Cardiac fibroblast (primary cell): ENCODE data around the gene NT5DC4.

ENCODE experiments used
- DNase-seq, 2 donors: peaks; one replicate each; pipeline versions ENCODE4 v3.0.0 to v3.0.0-alpha.2; 2010; ENCODE audit warnings: low read depth in 2 of 2
- H3K4me3 ChIP-seq, 2 donors: replicated peaks in 1 of 2; 1 replicate in 1 of 2; 2 replicates in 1 of 2; pipeline ENCODE4 v1.5.1; 2011; ENCODE audit warnings: low read depth in 2 of 2, low read length in 2 of 2, mild to moderate bottlenecking in 2 of 2, moderate library complexity in 1 of 2
- TF ChIP-seq, protein P1 (sequence below): IDR thresholded peaks from one replicate; pipeline ENCODE4 v1.5.1; 2011; ENCODE audit warnings: low read depth, mild to moderate bottlenecking, low read length, inconsistent platforms

Gene NT5DC4

DNA sequence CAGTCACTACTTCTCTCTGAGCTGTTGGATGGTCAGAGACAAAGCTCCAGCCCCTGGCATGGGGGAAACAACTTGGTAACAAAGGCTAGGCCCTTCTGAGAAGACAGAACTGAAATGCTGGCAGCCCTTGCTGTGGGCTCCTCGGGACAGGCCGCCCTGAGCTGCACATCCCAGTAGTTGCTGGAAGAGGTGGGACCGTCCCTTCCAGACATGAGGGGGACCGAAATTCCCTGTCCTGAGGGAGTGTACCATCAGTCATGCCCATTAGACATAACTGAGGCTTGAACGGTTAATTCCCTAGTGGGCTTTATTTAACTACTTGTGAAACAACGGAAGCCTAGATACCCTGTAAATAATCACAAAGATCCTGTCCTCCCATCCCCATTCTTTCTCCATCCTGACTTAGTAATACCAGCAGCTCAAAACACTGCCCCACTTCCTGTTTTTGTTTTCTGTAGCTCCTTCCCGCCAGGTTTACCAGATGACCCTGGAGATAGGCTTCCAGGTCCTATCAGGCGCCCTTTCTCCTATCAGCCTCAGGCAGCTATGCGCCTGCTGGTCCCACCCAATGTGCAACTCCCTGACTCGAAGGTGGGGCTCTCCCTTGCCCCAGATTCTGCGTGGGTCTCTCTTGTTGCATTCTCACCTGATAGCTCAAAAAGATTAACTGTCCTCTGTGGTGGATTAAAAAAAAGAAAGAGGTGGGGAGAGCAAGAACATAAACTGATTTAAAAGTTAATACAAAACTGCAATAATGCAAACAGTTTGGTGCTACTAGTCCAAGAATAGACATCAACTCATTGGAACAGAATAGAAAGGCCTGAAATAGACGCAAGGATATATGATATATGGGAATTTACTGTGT is 37.0 kb upstream of the NT5DC4 start:
- TF ChIP-seq, protein P1, sequence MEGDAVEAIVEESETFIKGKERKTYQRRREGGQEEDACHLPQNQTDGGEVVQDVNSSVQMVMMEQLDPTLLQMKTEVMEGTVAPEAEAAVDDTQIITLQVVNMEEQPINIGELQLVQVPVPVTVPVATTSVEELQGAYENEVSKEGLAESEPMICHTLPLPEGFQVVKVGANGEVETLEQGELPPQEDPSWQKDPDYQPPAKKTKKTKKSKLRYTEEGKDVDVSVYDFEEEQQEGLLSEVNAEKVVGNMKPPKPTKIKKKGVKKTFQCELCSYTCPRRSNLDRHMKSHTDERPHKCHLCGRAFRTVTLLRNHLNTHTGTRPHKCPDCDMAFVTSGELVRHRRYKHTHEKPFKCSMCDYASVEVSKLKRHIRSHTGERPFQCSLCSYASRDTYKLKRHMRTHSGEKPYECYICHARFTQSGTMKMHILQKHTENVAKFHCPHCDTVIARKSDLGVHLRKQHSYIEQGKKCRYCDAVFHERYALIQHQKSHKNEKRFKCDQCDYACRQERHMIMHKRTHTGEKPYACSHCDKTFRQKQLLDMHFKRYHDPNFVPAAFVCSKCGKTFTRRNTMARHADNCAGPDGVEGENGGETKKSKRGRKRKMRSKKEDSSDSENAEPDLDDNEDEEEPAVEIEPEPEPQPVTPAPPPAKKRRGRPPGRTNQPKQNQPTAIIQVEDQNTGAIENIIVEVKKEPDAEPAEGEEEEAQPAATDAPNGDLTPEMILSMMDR: no peak
- DNase-seq: no peak
- H3K4me3 ChIP-seq: no peak overlapping the region

GRCh38 chr2:112684415-112684775 is 36.4 kb upstream of the NT5DC4 start:
- H3K4me3 ChIP-seq: no peak overlapping the region
- TF ChIP-seq, protein P1: no peak
- no peak for DNase-seq

DNA sequence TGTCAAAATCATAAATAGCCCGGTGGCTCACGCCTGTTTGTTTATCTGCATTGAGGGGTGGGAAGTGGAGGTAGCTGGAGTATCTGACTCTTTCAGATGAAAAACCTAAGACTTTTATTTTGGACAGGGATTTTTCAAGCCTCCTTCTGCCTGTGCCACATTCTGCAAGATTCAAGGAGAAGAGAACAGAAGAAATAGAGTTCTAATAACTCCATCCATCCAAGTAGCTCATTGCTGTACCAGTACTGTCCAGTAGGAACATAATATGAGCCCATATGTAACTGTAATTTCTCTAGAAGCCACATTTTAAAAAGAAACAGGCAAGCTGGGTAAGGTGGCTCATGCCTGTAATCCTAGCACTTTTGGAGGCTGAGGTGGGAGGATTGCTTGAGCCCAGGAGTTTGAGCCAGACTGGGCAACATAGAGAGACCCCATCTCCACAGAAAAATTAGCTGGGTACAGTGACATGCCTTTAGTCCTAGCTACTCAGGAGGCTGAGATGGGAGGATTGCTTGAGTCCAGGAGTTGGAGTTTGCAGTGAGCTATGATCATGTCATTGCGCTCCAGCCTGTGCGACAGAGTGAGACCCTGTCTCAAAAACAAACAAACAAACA is 35.4 kb upstream of the NT5DC4 start:
- TF ChIP-seq, protein P1: peak; percentile 15
- no peak overlapping the region for H3K4me3 ChIP-seq

DNA sequence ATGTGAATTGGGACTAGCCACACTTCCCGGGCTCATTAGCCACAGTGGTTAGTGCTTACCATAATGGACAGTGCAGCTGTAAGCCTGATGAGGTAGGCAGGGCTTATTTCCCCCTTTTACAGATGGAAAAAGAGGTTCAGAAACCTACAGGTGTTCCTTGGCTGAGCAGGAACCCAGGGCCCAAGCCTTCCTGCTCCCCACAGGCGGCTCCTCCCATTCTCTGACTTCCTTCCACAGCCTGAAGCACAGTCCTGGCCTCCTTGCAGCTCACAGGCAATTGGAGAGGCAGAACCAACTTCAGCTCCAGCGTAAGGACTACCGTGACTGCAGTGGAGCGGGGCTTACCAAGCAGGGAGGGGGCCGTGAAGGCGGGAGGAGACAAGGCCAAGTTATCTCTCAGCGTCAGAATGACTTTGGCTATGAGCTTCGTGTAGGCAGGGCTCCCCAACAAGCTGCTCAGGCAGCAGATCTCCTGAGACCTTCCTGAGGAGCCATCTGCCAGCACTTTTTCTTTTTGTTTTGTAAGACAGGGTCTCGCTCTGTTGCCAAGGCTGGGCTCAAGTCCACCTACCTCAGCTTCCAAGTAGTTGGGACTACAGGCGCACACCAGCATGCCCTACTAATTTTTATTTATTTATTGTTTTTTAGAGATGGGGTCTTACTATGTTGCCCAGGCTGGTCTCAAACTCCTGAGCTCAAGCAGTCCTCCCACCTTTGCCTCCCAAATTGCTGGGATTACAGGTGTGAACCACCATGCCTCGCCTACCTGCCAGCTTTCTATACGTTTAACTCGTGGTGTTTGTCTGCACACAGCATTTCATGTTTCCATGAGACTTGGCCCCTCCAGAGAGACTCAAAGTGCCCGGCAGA is 34.2 kb upstream of the NT5DC4 start:
- TF ChIP-seq, protein P1: no peak
- no peak for DNase-seq
- no peak overlapping the region for H3K4me3 ChIP-seq

More for the DNA sequence above, 35.4 kb upstream of the NT5DC4 start:
- no peak for DNase-seq

DNA sequence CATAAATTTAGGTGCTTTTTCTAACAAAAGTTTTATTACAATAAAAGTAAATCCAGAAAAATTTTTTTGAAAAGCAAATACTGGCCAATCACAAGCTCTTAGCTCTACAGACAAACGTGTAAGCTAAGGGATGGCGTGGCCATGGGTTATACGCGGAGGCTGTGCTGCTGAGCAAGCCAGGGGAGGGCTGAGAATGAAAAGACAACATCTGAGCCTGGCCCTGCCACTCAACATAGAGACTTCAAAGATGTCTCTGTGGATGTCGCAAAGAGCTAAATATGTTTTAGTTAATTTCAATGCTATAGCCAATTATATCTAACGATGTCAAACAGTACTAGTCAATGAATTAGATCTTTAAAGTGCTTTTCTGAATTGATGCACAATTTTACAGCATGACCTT is 33.3 kb upstream of the NT5DC4 start:
- DNase-seq: no peak
- no peak overlapping the region for H3K4me3 ChIP-seq
- TF ChIP-seq, protein P1: no peak

- DNase-seq: peak; percentile 39 to 43
- no peak overlapping the region for H3K4me3 ChIP-seq
- TF ChIP-seq, protein P1: no peak
Observed at GRCh38 chr2:112688086-112688880, 32.5 kb upstream of the NT5DC4 start.
